KMS-11 (cell line): ENCODE results near the gene IL17RB.

ENCODE experiments used
- H2AFZ ChIP-seq: fragments of 200-600 bp; sonication (generic); 2 replicates; pipeline ENCODE4 v1.6.1; 2016; ENCODE audit warnings: antibody characterized with exemption, mixed run types, low read depth
- H3K27ac ChIP-seq: fragments of 200-600 bp; sonication (generic); 2 replicates; pipeline ENCODE4 v1.6.1; 2016; ENCODE audit warnings: mild to moderate bottlenecking, mixed run types
- H3K27me3 ChIP-seq: fragments of 200-600 bp; sonication (generic); 2 replicates; pipeline ENCODE4 v1.6.1; 2017; ENCODE audit warnings: mild to moderate bottlenecking, low read depth, mixed run types, moderate library complexity; ENCODE audit not compliant: insufficient read depth
- H3K36me3 ChIP-seq: fragments of 200-600 bp; sonication (generic); 2 replicates; pipeline ENCODE4 v1.6.1; 2017; ENCODE audit warnings: mild to moderate bottlenecking, mixed run types; ENCODE audit not compliant: insufficient read depth
- H3K4me1 ChIP-seq: fragments of 200-600 bp; sonication (generic); 2 replicates; pipeline ENCODE4 v1.6.1; 2016; ENCODE audit warnings: mild to moderate bottlenecking, low read depth, mixed run types; ENCODE audit not compliant: poor library complexity, severe bottlenecking
- H3K4me2 ChIP-seq: fragments of 200-600 bp; sonication (generic); 2 replicates; pipeline ENCODE4 v1.7.0; 2016; ENCODE audit warnings: mild to moderate bottlenecking, mixed run types
- H3K4me3 ChIP-seq: fragments of 200-600 bp; sonication (generic); IDR thresholded peaks from 2 replicates; pipeline ENCODE4 v1.6.1; 2017; ENCODE audit warnings: low read depth, low read length, mixed read lengths; ENCODE audit not compliant: insufficient read depth
- H3K79me2 ChIP-seq: fragments of 200-600 bp; sonication (generic); 2 replicates; pipeline ENCODE4 v1.6.1; 2016; ENCODE audit warnings: low read depth, mixed run types; ENCODE audit not compliant: insufficient read depth
- H3K9ac ChIP-seq: fragments of 200-600 bp; sonication (generic); 2 replicates; pipeline ENCODE4 v1.6.1; 2016; ENCODE audit warnings: mild to moderate bottlenecking, mixed run types
- H4K20me1 ChIP-seq: fragments of 200-600 bp; sonication (generic); 2 replicates; pipeline ENCODE4 v1.6.1; 2016; ENCODE audit warnings: mild to moderate bottlenecking, mixed run types; ENCODE audit not compliant: insufficient read depth
- TF ChIP-seq, protein P1 (sequence below): fragments of 200-600 bp; sonication (generic); conservative IDR thresholded peaks from 2 replicates; pipeline ENCODE4 v1.6.1; 2017; ENCODE audit warnings: low read depth, mild to moderate bottlenecking, antibody characterized with exemption, low read length, moderate library complexity, mixed read lengths

IL17RB gene

DNA sequence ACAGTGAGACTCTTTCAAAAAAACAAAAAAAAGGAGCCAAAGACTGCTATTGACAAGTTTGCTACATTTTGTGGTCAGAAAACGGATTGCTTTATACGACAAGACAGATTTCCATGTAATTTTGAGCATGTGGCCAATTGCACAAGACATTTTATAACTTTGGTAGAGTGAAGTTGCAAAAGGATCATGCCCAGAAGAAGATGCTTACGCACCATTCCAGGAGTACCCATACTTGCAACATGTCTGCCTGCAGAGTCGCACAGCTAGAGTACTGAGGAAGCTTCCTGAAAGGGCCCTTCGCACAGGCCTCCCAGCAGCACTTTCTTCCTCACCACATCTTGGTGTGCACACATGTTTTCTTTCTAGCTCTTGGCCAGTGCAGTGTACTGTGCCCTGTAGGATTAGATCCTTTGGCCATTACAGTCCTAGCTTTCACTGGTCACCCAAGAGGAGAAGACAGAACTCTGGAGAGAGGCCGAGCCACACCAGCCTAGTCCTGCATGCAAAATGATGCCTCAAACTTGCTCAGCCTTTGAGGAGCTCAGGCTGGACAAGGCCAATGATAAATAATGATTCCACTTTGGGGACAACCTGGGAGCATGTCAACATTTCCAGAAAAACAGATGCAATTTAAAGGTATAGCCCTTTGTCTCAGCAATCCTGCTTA lies 11.8 kb upstream of the IL17RB start:
- Histone ChIP-seq H2AFZ (no peak overlapping the region), H4K20me1 (no peaks in the 10 kb centered on the region)

DNA sequence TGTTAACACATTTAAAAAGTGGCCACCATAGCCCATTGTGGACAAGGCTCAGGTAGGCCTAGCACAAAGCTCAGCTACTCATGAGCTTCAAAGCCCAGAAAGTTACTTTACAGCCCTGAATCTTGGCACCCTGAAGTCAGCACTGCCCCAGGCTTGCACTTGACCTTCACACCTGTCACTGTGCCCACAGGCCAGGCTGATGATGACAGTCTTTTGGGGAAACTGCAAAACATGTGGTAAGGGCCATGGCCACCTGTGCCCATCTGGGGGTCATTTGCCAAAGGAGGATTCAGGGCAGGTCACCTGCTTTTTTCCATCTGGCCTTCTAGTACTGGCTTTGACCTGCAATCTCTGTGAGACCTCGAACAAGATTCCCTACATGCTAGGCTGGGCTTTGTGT lies 11.1 kb upstream of the IL17RB start:
- Histone ChIP-seq H3K36me3 (no peaks in the 10 kb centered on the region), H3K9ac (no peak overlapping the region), H3K4me1 (no peaks in the 10 kb centered on the region), H3K27ac (no peak overlapping the region), H3K4me3 (no peak overlapping the region), H3K4me2 (no peak overlapping the region), H2AFZ (no peak overlapping the region), H3K27me3 (no peaks in the 10 kb centered on the region), H3K79me2 (no peaks in the 10 kb centered on the region), H4K20me1 (no peaks in the 10 kb centered on the region)
- TF ChIP-seq, protein P1, sequence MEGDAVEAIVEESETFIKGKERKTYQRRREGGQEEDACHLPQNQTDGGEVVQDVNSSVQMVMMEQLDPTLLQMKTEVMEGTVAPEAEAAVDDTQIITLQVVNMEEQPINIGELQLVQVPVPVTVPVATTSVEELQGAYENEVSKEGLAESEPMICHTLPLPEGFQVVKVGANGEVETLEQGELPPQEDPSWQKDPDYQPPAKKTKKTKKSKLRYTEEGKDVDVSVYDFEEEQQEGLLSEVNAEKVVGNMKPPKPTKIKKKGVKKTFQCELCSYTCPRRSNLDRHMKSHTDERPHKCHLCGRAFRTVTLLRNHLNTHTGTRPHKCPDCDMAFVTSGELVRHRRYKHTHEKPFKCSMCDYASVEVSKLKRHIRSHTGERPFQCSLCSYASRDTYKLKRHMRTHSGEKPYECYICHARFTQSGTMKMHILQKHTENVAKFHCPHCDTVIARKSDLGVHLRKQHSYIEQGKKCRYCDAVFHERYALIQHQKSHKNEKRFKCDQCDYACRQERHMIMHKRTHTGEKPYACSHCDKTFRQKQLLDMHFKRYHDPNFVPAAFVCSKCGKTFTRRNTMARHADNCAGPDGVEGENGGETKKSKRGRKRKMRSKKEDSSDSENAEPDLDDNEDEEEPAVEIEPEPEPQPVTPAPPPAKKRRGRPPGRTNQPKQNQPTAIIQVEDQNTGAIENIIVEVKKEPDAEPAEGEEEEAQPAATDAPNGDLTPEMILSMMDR = no peak

More for the DNA sequence above, 11.8 kb upstream of the IL17RB start:
- Histone ChIP-seq H3K4me2 (no peak overlapping the region), H3K4me1 (no peaks in the 10 kb centered on the region), H3K27me3 (no peaks in the 10 kb centered on the region), H3K27ac (no peak overlapping the region), H3K79me2 (no peaks in the 10 kb centered on the region), H3K9ac (no peak overlapping the region), H3K36me3 (no peaks in the 10 kb centered on the region), H3K4me3 (no peak overlapping the region)
- TF ChIP-seq, protein P1 = no peak

DNA sequence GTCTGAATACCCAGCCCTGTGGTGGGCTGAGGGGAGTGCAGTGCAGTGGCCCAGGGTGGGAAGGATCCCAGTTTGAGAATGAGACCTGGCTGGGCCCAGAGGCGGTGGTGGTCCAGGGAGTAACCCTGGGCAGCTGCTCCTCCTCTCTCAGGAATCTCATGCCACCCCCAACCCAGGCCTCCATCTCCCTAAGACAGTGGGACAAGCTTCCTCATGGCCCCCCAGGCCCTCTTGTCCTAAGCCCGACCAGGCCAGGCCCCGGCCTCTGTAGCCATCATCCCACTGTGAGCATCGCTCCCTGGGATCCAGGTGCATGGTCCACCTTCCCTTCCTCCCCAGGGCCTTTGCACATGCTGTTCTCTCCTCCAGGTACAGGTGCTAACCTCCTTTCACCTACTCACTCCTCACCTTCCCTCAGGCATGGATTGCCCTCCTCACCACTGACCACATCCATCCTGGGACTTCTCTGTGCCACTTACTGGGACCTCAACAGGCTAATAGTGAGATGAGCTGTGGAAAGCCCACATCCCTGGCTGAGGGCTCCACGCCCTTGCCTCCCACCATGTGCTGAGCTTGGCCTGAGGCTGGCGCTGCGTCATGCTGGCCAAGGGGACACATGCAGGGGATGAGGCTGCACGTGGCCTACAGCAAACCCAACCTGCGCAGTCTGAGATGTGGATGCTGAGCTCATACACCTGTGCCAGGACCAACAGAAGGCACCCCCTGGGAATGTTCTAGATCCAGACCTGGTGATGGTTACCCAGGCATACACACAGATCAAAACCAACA lies 10.1 kb upstream of the IL17RB start:
- Histone ChIP-seq H3K36me3 (no peaks in the 10 kb centered on the region), H2AFZ (no peak overlapping the region)
- TF ChIP-seq, protein P1 = no peak

DNA sequence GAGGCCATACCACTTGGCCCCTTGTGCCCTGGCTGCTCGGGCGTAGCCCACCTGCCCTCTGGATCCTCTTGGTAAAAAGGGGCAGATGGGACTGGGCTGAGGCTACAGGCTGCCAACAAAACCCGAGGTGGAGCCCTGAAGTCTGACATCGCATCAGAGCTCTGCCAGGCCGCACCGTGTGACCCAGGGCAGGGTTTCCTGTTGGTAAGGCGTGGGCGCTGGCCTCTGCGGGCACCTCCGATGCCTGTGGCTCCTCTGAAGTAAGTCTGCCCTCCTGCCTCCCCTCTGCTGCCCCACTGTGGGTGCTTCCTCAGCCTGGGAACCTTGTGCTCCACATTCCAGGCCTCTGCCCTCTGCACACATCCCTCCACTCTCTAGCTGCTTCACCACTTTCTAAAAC lies 9.0 kb upstream of the IL17RB start:
- TF ChIP-seq, protein P1 = no peak

More for the DNA sequence above, 10.1 kb upstream of the IL17RB start:
- H3K79me2 ChIP-seq = no peaks in the 10 kb centered on the region
- no peaks in the 10 kb centered on the region for H3K4me1 ChIP-seq
- no peak overlapping the region for H3K4me2 ChIP-seq
- no peaks in the 10 kb centered on the region for H4K20me1 ChIP-seq
- H3K27ac ChIP-seq = no peak overlapping the region
- H3K9ac ChIP-seq = no peak overlapping the region
- no peaks in the 10 kb centered on the region for H3K27me3 ChIP-seq
- H3K4me3 ChIP-seq = no peak overlapping the region

More for the DNA sequence above, 9.0 kb upstream of the IL17RB start:
- Histone ChIP-seq H3K4me2 (no peak overlapping the region), H3K27ac (no peak overlapping the region), H3K36me3 (no peaks in the 10 kb centered on the region), H2AFZ (no peak overlapping the region), H3K9ac (no peak overlapping the region), H3K4me1 (no peaks in the 10 kb centered on the region), H3K4me3 (no peak overlapping the region), H3K27me3 (no peaks in the 10 kb centered on the region), H4K20me1 (no peaks in the 10 kb centered on the region), H3K79me2 (no peaks in the 10 kb centered on the region)
